ENCODE data around the gene STARD3NL. TPM values are rescaled to one million over a fixed set of nuclear protein-coding genes. Genes with fewer than 3 reads are reported as not detected.

STARD3NL gene
- total and polyA plus RNA-seq, 2 of the 13 experiments (the other 11 are each of a cell fraction or from before 2014, with no cell fraction given) = 37.3 to 42.3 TPM

GRCh38 chr7:38215735-38216670, 38.0 kb downstream of the STARD3NL start:
- Histone ChIP-seq H3K27me3 (ENCODE audit: control insufficient read depth in 1 of 2, insufficient read depth in 2 of 2, low read length in 2 of 2) (no peaks in the 10 kb centered on the region), H3K27ac (ENCODE audit: extremely low read length, insufficient read depth, low read length) (no peak overlapping the region), H3K4me2 (ENCODE audit: low read depth, low read length) (no peak overlapping the region), H3K4me1 (ENCODE audit: insufficient read depth, low read length) (peaks cover 6% of the 10 kb centered on the region; the same call in 1 of the 2 replicates), H4K20me1 (ENCODE audit: insufficient read depth, low read length) (no peaks in the 10 kb centered on the region), H3K9me3 (ENCODE audit: low read length) (no peaks in the 10 kb centered on the region), H3K4me3 (replicated peaks in 1 of 3; ENCODE audit: insufficient read depth in 1 of 3, low read depth in 2 of 3, low read length in 3 of 3) (no peak overlapping the region), H3K79me2 (ENCODE audit: insufficient read depth, low read length) (no peaks in the 10 kb centered on the region), H2AFZ (ENCODE audit: low read length) (no peak overlapping the region), H3K9ac (ENCODE audit: insufficient read depth, low read depth, low read length) (no peak overlapping the region), H3K36me3 (replicated peaks in 1 of 2; ENCODE audit: control insufficient read depth in 1 of 2, insufficient read depth in 2 of 2, low read length in 2 of 2) (peaks cover 13 to 36% of the 10 kb centered on the region in 2 experiments)
- peak; percentile 27 for DNase-seq (ENCODE audit: low spot score)
- WGBS (ENCODE audit: low lambda C conversion rate) = 81% methylated on average over 4 of the region's 5 CpGs
- peak; percentile 67 for FAIRE-seq
- CTCF ChIA-PET (ENCODE audit: low intra/inter-chr PET ratio, low total read pairs) = interaction anchor here (1.3 kb wide), 1 partner anchor 110 kb away, joined by 4 read pairs; no protein-coding TSS in a partner anchor
- POLR2A ChIA-PET = no interaction called here
- BruUV-seq (replicated peaks) = no TSS peak
- ATAC-seq = peak; percentile 93
- in situ Hi-C loops (cut with HindIII; ENCODE audit: extremely low pct_ligation_motif_present, low pct_unique_long_range_greater_than_20kb) (no loop called here), intact Hi-C loops (cut with micrococcal nuclease; ENCODE audit: unreplicated experiment) (loop anchor here (1.0 kb wide), 1 partner anchor 38 kb away; the partner anchor contains the start of gene STARD3NL)
- TF ChIP-seq SOX13 (IDR thresholded peaks at IDR 0.05) = no peak
- no peak for TF ChIP-seq SOX13 (CRISPR knock-in tag; conservative IDR thresholded peaks at IDR 0.05 in 1 of 2, IDR thresholded peaks at IDR 0.05 in 1 of 2)
- TF ChIP-seq CREBL2 (CRISPR knock-in tag; IDR thresholded peaks at IDR 0.05; ENCODE audit: borderline replicate concordance) = no peak
- TF ChIP-seq ZBTB33 (CRISPR knock-in tag; IDR thresholded peaks at IDR 0.05) = peak; percentile 26; the same call in 1 of the 2 replicates
- no peak for TF ChIP-seq DRAP1 (CRISPR knock-in tag; IDR thresholded peaks at IDR 0.05)
- no peak for TF ChIP-seq ZNF501 (CRISPR knock-in tag; IDR thresholded peaks at IDR 0.05)
- TF ChIP-seq TAF15 (IDR thresholded peaks at IDR 0.05; ENCODE audit: low read depth, low read length, poor library complexity, severe bottlenecking) = no peak
- peak; percentile 42; the same call in 1 of the 2 replicates for TF ChIP-seq STAG1 (CRISPR knock-in tag; IDR thresholded peaks at IDR 0.05)
- peak; percentile 79 for TF ChIP-seq CTCF (CRISPR knock-in tag; IDR thresholded peaks at IDR 0.05)
- peak; percentile 46 for TF ChIP-seq SMC3 (IDR thresholded peaks at IDR 0.05; ENCODE audit: low read length)
